Stomach (tissue), 4 donors: Measurements from ENCODE around the gene GJA10.

Experiments
- CTCF ChIP-seq, 7 experiments: fragments of 450-650 bp in 4 of 7; fragments of 200-600 bp in 3 of 7; sonication (generic) in 3 of 7; IDR thresholded peaks; one replicate each; pipeline ENCODE4 v1.5.1; 2016 to 2019; ENCODE audit warnings: antibody characterized with exemption in 7 of 7, control low read depth in 2 of 7, mild to moderate bottlenecking in 1 of 7
- EP300 ChIP-seq: sonication (generic); formaldehyde crosslinking; IDR thresholded peaks from one replicate; pipeline ENCODE4 v1.6.1; 2017; ENCODE audit warnings: antibody characterized with exemption
- POLR2A ChIP-seq, 4 donors: fragments of 450-650 bp; IDR thresholded peaks; one replicate each; pipeline ENCODE4 v1.6.1; 2016; ENCODE audit warnings: antibody characterized with exemption in 4 of 4, control low read depth in 2 of 4, mild to moderate bottlenecking in 1 of 4, moderate library complexity in 1 of 4
- POLR2AphosphoS5 ChIP-seq, 3 donors: sonication (generic); formaldehyde crosslinking; IDR thresholded peaks; one replicate each; pipeline ENCODE4 v1.6.1; 2016; ENCODE audit warnings: antibody characterized with exemption in 3 of 3

- TF ChIP-seq CTCF (IDR thresholded peaks at IDR 0.05) (no peak), EP300 (no peak), POLR2A (IDR thresholded peaks at IDR 0.05) (no peak), POLR2AphosphoS5 (IDR thresholded peaks at IDR 0.05) (no peak)
These were observed 23.6 kb downstream of the GJA10 start for GRCh38 chr6:89917801-89918366.
